ENCODE data around the gene VPS13C.
"Not testable (repeated sequence)": the region's sequence is repeated elsewhere in the genome, so short reads cannot be mapped to it uniquely, and the experiment has no call there.

Gene VPS13C

DNA sequence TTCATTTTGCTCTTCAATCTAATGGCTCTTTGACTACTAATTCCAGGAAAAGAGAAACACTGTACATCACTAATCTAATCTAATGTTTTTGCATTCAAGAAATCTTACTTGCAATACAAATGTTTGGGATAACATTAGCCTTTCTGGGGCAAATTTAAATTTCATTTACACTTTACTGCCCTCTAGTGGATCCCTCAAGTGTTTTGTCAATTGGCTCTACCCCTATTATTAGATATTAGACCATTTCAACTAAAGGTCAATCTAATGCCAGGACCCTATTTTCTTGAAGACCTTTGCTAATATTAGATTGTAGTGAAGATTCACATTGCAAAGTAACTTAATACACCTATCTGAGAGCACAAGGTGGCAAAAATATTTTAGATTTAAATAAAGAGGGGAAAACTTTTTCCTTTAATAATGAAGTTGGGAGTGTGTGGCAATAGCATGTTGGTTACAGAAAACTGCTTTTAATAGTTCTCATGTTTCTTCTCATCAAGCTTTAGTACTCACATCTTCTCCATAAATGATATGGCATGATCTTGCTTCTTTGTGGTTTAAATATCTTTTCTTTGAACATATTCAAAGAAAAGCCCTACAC is 11.6 kb upstream of the VPS13C start:
- DNase-seq, result no peak

DNA sequence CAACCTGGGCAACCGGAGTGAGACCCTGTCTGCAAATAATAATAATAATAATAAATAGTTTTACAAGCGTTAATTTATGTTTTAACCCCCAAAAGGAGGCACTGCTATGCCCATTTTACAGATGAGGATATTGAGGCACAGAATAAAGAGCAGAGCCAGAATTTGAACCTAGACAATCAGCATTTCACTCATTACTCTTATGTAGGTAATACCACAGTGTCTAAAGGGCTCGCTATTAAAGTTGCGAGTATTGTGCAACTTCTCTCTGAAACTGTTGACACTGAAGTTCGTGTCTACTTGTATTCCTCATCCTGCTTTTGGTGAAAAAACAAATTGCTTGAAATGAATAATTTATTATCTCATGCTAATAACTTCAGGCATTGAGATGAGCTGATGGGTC is 9.3 kb upstream of the VPS13C start:
- DNase-seq, result no peak

DNA sequence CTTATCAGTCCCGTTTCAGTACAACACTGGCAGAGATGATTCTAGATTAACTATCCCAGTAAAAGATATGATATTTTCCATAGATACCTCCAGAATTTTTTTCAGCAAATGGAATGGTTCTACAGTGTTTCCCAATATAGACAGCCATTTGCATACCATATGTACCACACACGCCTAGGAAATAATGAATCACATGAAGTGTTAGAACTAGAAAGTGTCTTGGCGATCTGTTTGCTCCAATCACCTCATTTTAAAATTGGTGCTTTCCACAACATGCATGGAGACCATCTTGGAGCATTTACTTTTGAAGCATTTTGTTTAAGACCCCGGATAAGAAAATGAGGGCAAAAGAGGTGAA is 8.5 kb upstream of the VPS13C start:
- no peak for DNase-seq

DNA sequence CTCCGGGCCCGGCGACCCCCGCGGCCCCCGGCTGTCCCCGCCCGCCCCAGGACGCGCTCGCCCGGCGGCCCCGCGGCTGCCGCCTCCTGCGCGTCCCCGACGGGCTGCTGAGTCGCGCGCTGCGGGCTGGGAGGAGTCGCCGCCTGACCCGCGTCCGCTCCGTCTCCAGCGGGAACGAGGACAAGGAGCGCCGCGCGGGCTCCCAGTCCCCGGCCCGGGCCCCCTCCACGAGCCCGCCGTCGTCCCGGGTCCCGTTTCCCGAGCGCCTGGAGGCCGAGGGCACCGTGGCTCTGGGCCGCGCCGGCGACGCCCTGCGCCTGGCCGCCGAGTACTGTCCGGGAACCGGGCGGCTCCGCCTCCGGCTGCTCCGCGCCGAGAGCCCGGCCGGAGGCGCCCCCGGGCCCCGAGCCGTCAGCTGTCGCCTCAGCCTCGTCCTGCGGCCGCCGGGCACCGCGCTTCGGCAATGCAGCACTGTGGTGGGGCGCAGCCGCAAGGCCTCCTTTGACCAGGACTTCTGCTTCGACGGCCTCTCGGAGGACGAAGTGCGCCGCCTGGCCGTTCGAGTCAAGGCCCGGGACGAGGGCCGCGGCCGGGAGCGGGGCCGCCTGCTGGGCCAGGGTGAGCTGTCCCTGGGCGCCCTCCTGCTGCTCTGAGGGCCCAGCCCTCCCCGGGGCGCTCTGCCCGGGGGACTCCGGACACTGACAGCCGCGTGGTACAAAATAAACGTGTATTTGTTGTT is 8.0 kb upstream of the VPS13C start:
- DNase-seq, result peak; percentile 37

DNA sequence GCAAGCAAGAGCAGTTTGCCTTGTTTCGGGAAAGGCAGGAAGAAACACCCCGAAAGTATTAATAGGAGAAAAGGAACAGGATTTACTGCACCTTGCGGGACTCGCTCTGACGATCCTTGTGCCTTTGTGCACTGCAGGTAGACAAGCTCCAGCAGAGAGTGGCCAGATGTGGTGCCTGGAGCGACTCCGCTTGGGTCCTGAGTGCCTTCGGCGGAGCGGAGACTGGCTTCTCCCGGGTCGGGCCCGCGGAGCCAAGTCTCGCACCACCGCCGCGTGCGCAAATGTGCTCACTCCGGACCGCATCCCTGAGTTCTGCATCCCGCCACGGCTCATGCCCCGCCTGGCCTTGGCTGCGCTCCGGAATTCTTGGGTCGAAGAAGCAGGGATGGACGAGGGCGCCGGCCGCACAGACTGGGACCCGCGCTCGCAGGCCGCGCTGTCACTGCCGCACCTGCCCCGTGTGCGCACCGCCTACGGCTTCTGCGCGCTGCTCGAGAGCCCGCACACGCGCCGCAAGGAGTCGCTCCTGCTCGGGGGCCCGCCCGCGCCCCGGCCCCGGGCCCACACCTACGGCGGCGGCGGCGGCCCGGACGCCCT is 7.3 kb upstream of the VPS13C start:
- no peak for DNase-seq

DNA sequence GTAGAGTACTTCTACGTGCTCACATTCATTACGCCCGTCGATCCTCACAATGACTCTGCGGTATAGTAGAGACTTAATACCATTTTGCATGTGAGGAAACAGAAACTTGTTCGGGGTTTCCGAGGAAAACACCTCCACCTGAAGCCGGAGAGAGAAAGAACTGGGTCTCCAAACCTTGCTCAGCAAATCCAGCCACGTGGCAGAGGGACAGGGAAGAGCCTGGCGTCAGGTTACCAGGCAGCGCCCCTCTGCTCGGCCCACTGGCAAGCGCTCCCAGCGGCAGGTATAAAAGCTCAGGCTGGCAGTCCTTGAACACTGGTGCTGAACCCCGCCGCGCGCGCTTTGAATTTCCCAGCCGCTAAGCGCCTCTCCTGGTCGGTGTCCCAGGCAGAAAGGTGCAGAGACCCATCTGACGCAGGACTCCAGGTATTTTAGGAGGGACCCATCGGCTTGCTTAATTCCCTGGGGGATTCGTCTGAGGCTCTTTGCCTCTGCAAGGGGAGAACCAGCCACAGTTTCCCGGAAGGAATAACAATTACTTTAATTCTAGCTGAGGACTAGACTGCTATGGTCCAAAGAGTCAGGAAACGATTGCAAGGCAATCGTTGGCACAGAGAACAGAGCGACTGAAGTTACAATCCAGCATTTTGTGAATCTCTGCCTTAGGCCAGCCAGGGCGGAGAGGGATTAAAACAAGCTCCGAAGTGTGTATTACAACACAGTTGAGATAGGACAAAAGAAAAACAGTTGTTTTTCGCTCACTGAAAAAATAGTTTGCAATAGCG is 6.6 kb upstream of the VPS13C start, which contains the start of gene C2CD4A:
Gene C2CD4A, plus strand, starts transcription at position 315 of the 785 bp plus-strand sequence. CDS start 637 bp downstream, outside the sequence.
- DNase-seq, result peak; percentile 42

DNA sequence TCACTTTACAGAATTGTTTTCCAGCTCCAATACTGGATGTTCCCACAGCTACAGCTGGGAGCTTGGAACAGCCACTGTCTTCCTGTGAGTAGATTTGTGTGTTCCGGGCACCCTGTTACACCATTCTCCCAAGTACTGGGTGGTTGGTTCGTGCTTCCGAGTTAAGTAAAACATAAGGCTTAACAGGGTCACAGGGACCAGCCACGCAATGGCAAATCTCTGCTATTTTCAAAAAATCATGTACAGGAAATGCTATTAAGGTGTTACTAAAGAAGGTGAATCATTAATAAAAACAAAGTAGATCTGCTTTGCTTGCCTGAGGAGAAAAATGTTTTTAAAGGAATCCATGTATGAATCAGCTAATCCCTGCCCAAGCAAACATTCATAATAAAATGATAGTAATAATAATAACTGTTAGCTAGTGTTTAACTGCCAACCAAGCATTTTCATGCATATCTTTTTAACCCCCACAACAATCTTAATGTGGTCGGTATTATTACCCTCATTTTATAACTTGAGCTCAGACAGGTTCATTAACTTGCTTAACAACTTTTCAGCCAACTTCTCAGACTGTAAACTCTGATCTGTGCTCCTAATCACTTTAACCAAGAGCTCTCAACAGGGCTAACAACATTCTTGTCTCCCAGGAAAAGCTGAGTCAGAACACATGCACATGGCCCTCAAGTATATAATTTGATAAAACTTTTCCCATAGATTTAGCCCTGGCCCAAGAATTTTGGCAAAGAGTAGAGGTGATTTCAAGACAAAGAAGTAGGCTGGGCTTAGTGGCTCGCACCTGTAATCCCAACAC is 3.8 kb upstream of the VPS13C start:
- no peak for DNase-seq

DNA sequence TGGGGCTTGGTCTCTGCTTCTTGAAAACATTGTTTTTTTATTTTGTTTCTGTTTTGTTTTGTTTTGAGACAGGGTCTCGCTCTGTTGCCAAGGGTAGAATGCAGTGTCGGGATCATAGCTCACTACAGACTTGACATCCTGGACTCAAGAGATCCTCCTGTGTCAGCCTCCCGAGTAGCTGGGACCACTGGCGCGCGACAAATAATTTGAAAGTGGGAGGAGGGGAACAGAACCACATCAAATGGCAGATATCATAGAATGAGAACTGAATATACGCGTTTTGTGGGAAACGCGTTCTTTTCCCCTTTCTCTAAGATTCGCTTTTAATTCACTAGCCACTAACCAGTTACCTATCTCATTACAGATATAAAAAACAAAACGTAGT is 641 bp upstream of the VPS13C start:
- DNase-seq, result no peak

DNA sequence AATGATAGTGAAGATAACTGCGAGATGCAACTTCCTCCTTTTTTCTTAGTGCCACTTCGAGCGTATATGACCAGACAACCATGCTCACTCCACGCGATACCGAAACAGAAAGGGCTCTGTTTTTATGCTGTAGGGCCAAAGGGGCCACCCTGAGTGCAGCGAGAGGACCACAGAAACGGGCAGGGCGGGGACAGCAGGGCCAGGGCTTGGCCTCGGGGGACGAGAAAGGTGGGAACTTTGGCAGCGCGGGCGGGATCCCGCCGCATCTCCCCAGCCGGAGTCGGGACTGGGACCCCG is 483 bp downstream of the VPS13C start:
- peak; percentile 76 for DNase-seq

DNA sequence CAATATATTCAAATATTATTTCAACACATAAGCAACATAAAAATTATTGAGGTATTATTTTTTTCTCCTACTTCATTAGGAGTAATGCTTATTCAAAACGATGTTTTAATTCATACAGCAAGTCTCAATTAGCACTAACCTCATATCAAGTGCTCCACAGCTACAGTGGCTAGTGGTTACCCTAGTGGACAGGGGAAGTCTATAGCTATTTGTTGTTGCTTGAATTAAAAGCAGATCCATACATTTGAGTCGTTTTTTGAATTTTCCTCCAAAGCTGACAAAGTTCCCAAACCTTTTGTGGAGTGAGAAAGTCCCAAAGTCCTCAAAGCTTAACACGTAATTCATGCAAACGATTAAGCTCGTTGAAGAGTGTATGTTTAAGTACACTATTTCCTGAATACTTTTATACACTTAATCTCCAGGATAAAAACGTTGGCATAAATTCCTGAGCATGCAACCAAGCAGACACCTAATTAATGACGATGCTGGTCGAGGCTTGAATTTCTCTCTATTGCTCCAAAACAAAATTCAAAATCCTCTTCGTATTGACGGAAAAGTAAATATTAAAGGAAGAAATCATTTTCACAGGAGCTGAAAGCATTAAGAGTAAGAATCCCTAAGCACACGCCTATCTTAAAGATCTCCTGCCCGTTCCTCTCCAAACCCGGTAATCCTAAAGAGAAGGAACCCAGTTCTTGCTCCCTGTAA is 985 bp downstream of the VPS13C start:
- no peak for DNase-seq

DNA sequence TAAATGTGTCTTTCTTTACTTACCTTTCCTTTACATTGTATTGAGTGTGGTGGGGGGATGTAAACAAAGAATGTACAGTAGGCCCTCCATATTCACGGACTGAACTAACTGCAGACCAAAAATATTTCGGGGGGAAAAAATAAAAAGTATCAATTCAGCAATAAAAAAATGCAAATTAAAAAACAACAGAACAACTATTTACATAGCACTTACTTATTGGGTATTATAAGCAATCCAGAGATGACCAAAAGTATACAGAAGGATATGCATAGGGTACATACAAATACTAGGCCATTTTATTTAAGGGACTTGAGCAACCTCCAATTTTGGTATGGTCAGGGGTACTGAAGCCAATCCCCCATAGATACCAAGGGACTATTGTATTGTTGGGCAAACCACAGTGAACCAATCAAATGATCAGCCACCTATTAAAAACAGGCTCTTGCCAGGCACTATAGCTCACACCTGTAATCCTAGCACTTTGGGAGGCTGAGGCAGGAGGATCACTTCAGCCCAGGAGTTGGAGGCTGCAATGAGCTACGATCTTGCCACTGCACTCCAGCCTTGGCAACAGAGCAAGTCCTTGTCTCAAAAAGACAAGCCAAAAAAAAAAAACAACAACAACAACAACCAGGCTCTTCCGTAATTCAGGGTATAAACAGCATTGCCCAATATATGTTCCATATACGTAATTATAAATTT is 1.8 kb downstream of the VPS13C start:
- no peak for DNase-seq

DNA sequence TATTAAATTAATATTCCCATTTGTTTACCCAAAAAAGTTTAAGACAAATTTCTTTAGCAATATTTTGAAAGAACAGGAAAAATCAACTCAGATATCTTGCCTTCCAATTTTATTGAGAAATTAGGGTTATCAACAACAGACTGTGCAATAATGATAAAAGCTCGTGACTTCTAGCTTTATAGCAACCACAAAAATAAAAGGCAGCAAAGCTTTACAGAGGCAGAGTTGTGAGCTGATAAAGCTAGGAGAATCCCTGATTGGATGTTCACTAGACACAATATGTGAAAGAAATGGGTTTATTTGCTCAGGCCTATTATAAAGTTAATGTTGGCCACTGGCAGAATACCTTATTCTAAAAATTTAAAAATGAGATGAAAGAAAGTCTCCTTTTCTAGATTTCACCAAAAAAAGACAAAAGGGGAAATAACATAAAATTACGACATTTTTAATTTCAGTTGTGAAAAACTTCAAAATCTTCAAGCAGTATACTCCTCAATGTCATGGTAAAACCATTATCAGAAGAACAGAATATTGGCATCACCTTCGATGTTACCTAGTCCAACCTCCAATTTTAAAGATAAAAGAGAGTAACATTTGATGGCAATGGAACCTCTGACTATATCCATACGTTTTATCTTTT is 2.8 kb downstream of the VPS13C start:
- no peak for DNase-seq

DNA sequence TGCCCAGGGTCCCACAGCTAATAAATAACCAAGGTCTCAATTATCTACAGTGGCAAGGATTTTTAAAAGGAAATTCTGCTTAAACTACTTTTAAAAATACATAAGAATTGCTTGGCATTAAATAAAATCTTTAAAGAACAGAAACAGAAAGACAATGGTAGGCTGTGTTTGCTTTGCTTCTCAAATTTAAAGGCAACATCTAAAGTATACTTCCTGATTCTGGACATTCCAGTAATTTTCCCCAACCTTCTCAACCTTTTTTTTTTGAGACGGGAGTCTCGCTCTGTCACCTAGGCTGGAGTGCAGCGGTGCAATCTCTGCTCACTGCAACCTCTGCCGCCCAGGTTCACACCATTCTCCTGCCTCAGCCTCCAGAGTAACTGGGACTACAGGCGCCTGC is 5.3 kb downstream of the VPS13C start:
- DNase-seq, result no peak

DNA sequence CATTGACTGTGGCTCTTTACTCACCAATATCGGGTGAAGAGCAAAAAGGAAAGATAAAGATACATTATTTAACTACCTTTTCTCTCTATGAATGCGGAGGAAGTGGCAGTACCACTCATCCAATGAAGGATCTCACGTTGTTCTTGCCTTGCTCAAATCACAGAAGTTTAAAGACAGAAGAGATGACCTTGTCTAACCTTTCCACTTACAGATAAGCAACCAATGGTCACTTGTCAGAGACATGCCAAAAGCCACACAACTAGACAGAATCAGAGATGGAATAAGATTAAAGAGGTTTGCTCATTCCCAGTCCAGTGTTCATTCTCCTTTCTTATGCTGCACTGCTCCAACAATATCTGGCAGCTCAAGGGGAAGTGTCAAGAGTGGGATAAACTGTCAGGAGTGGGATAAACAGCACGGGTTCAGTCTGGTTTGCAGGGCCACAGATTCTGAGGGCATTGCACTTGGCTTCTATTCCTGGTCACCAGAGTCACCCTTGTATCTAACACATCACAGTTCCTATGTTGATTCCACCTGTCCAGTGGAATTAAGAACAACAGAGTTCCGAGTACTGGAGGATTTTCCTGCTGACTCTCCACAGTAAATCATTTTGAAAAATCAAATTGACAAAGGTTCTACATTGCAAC is 6.7 kb downstream of the VPS13C start:
- no peak for DNase-seq

DNA sequence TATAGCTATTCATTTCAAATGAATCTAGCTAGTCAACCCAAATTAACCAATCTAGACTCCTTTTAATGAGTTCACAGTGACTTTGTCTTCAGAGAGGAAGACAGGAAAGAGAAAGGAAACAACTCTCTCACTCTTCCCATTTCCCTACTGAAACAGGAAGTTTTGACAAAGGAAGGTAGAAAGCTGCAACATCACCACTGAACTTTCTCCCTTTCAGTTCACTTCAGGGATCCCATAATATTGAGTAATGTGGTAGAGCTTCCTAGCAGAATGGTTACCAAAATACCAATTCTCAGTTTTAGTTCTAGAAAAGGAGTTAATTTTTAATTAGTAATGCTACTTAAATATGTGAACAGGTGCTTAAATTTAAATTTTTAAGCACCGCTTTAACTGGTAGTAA is 7.5 kb downstream of the VPS13C start:
- DNase-seq, result no peak

DNA sequence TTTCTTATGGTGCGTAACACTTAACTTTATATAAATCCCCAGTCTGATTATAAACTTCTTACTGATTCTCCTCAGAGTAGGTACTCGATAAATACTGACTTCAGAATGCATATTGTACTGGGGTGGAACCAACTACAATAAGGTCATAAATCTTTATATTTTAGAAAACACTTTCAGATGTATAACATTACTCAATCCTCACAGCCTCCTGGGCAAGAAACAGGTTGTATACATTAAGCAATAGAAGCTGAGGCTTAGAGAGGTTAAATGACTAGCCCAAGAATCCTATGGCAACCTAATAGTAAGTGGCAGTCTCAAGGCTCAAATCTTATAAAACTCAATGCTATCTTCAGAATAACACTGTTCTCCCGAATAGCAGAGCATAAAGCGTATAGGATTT is 9.1 kb downstream of the VPS13C start:
- no peak for DNase-seq

DNA sequence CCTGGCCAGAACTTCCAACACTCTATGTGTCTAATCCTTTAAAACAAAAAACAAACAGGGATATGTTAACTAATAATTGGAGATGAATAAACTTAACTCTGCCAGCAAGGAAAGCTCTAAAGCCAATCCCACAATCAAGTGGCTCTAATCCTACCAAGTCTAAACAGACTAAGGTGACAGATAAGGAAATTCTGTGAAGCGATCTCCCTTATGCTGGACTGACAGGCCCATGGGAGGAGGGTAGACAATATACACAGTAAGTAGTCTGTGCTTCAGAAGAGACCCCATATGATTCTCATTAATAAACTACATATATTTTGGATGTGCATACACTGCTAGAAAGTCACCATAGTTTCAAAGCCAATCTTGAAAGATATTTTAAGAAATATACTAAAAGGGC is 10.1 kb downstream of the VPS13C start:
- no peak for DNase-seq

DNA sequence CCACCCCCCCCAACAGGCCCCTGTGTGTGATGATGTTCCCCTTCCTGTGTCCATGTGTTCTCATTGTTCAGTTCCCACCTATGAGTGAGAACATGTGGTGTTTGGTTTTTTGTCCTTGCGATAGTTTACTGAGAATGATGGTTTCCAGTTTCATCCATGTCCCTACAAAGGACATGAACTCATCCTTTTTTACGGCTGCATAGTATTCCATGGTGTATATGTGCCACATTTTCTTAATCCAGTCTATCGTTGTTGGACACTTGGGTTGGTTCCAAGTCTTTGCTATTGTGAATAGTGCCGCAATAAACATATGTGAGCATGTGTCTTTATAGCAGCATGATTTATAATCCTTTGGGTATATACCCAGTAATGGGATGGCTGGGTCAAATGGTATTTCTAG is 12.0 kb downstream of the VPS13C start:
- not testable (repeated sequence) for DNase-seq

DNA sequence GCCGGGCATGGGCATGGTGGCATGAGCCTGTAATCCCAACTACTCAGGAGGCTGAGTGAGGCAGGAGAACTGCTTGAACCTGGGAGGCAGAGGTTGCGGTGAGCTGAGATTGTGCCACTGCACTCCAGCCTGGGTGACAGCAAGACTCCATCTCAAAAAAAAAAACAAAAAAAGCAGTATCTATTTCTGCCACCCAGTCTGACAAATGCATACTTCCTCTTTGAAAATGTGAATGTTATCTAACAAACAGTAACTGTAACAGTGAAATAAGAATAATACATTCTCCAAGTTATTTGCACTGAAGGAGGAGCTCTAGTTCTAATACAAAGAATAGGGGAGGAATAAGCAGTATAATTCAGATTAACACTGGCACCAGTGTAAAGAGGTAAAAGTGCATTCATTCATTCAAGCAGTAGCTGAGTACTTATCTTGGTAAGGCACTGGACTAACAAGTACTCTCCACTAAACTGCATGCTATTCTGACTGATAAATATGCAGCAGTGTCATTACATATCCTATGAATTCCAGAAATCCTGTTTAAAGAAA is 12.9 kb downstream of the VPS13C start:
- DNase-seq, result no peak

DNA sequence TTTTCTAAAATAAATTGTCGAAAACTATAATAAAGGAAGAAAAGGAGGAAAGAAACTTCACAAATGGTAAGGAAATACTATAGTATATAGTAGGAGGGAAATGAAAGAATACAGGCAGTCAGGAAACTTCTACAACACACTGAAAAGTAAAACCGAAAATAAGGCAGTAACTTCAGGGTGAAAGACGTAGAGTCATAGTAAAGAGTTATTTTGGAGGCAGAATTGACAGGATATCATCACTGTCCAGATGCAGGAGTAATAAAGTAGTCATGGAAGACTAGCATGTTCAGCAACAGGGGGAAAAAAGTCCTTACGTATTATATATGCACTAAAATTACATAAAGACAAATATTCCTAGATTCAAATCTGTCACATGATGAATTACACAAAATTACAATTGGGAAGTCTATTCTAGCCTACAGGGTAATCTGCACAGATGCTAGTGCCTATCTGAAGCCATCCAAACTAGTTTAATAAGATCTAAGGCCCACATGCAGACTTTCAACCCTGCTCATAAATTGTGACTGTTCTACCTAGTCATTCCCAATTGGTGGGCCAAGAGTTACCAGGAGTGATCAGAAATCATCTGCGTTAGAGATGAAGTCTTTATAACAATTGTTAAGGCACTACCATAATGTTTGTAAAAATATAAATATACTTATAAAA is 14.0 kb downstream of the VPS13C start:
- DNase-seq, result no peak
